GM21447 (cell line): Measurements from ENCODE around the gene LILRB2.
"Not testable (repeated sequence)": the region's sequence is repeated elsewhere in the genome, so short reads cannot be mapped to it uniquely, and the experiment has no call there.

ENCODE experiments used
- ATAC-seq: cut with Tn5 transposase; IDR thresholded peaks from one replicate; pipeline ENCODE4 v1.9.1; 2021; ENCODE audit not compliant: unreplicated experiment

Gene LILRB2

GRCh38 chr19:54307389-54308020 lies 26.6 kb upstream of the LILRB2 start:
- no peak for ATAC-seq

GRCh38 chr19:54305141-54305540 lies 24.2 kb upstream of the LILRB2 start:
- ATAC-seq, result no peak

DNA sequence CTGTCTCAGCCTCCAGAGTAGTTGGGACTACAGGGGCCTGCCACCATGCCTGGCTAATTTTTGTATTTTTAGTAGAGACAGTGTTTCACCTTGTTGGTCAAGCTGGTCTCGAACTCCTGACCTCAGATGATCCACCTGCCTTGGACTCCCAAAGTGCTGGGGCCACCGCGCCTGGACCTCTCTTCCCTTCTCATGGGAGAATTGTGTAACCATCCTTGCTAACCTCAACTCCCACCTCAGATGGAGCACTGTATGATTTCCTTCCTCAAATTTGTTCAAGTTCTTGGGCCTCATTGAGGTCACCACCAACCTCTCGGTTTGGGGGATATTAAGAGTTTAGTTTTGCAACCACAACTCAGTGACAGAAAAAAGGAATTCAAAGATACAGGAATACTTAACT lies 21.3 kb upstream of the LILRB2 start:
- ATAC-seq, result no peak

GRCh38 chr19:54299515-54299914 lies 18.6 kb upstream of the LILRB2 start:
- no peak for ATAC-seq

DNA sequence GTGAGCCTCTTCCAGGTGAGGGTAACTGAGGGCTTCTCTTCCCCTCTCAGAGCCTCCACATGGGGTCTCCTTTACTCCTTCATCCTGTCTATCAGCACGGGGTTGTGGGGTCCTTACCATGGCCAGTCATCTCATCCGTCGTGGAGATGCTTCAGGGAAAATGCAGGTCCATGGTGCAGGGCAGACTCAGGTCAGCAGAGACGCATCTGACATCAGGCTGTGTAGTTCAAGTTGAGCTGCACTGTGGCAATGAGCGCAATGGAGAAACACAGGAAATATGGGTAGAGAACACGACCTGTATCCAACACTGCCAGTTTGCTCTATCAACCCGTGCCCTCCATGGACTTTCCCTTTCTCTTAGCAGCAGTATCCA lies 18.2 kb upstream of the LILRB2 start:
- ATAC-seq, result no peak

DNA sequence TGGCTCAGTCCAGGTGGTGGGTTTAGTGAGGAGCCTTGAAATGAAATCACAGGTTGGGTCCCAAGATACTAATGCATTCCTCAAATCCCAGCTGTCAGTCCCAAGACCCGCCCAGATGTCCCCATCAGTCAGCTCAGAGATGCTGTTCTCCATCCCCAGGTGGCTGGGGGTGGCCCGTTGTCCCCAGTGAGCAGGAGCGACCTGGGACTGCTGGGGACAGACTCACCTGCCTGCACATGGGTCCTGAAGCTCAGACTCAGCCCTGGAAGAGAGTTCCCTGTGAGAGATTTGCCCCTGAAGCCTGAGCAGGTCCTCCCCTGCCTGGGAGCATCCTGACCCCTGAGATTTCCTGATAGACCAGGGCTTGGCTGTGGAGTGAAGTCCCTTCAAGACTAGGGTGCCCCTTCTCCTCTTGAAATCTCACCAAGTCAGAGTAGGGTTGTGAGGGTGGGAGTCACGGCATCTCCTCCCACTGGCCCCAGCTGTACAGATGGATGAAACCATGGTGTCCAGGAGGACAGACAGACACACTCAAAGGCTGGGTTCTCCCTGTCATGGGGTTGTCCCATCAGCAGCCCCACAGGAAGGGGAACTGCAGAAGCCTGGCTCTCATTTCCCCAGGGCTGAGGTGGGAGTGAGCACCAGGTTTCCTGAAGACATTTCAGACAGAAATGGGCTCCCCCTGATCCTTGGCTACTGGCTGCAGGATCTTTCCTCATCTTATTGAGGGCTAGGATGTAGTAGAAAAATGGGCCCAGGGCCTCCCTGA lies 17.6 kb upstream of the LILRB2 start:
- no peak for ATAC-seq

GRCh38 chr19:54297759-54298305 lies 16.9 kb upstream of the LILRB2 start:
- no peak for ATAC-seq

DNA sequence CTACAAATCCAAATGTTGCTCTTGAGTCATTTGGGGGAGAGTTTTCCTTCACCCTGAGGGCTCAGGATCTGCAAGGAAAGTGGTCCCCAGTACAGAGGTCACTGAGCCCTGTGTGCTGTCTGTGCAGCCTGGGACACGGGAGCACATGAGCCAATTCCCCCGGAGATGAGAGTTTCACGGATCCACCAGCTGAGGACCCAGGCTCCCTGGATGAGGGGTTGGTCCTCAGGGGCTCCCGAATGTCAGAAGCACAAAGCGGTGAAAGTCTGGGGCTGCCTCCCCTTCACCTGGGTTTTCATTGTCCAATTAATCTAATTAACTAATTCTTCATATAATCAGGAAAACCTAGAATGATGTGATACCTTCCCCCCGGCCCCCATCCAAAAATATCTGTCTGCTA lies 13.6 kb upstream of the LILRB2 start:
- ATAC-seq, result no peak

DNA sequence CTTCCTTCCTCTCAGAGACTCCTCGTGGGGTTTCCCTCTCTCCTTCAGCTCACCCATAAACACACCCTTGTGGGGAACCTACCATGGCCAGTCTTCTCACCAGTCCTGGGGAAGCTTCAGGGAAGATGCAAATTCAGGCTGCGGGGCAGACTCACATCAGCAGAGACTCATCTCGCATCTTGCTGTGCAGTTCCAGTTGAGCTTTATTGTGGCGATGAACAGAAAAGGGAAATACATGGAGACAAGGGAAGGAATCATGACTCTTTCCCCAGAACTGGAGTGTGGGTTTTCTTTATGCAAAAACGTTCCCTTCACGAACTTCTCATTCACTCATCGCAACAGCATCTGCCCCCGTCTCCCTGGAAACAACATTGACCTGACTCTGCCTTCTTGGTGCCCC lies 8.2 kb upstream of the LILRB2 start:
- not testable (repeated sequence) for ATAC-seq

GRCh38 chr19:54287456-54287855 lies 6.5 kb upstream of the LILRB2 start:
- ATAC-seq, result no peak

- ATAC-seq, result not testable (repeated sequence)
Observed at GRCh38 chr19:54286283-54286682, 5.4 kb upstream of the LILRB2 start.

DNA sequence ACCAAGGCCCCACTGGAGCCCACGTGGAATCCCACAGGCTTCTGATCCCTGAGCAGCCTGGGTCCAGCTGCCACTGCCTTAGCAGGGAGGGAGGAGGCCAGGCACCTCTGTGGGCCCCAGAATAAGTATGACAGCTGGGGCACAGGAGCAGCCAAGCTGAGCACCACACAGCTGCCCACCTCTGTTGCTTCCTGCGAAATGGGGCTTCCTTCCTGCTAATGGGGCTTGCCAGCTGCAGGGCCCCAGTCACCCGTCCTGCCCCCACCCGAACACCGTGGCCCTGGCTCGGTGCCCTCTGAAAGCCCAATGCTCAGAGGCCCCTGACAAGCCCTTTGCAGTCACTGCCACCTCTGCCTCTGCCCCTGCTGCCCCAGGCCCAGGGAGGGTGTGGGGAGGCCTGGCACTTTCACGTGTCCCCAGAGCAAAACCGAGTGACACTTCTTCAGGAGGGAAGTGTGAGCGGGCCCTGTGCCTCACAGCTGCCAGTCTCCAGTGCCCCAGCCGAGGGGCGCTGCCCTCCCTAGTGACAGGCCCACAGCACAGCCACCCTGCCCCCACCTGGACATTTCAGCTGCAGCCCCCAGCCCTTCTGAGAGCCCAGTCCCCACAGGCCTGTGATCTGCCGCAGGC lies 4.6 kb upstream of the LILRB2 start:
- peak; percentile 50 for ATAC-seq

DNA sequence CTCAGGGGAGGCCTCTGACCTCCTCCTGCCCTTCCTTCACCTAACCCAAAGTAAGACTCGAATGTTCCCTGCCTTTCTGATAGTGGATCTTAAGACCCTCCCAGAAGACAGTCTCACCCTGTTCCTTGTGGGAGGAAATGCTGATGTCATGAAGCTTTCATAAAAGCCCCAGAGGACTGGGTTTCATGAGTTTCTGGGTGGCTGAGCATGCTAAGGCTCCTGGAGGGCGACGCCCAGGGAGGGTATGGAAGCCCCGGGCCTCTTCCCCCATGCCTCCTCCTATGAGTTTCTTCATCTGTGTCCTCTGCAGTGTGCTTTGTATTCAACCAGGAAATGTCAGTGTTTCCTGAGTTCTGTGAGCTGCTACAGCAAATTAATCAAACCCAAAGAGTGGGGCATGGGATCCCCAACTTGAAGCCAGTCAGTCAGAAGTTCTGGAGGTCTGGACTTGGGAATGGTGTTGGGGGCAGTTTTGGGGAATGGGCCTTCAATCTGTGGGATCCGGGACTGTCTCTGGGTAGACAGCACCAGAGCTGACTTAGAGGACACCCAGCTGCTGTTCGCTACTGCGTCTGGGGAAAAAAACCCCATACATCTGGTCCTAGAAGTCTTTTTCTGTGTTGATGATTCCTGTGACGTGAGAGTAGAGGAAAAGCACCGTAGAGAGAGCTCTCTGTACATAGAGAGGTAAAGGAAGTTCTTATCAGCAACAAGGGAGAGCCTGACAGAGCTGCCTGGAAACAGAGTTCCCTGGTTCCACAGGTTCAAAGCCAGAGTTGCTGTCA lies 2.0 kb upstream of the LILRB2 start:
- ATAC-seq, result no peak

DNA sequence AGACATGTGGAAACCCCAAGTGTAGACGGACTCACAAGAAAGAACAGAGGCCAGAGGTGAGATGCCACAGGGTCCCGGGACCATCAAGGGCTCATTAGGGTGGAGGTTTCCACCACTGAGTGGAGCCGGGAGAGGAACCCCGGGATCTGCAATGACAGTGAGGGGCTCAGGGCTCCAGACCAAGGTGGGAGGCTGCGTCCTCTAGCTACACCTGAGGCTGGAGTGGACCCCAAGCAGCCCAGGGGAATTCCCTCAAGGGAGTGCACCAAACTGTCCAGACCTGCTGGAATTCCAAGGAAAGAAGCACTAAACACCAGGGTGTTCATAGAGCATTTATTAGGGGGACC lies 792 bp upstream of the LILRB2 start:
- not testable (repeated sequence) for ATAC-seq

- not testable (repeated sequence) for ATAC-seq
Observed at GRCh38 chr19:54280441-54280840, 469 bp downstream of the LILRB2 start.

GRCh38 chr19:54280025-54280424 lies 885 bp downstream of the LILRB2 start:
- ATAC-seq, result not testable (repeated sequence)

DNA sequence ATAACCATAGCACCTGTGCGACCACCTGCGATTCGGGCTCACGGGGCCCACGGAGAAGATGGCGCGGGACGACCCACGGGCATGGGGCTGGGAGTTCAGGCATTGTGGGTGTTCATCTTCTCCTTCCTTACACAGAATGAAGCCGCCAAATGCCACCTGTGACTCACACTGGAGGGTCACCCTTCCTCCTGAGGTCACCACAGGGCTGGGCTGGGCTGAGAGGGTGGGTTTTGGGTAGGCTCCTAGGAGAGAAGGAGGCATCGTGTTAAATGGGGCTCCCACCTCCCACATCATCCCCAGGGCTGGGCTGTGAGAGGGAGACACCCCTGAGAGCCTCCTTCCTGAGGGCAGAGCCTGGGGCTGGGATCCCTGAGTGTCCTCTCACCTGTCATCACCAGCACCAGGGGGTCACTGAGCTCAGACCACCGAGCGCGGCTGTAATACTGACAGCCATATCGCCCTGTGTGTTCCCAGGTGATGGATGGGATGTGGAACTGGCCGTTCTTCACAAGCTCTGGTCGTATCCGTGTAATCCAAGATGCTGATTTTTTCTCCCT lies 1.4 kb downstream of the LILRB2 start:
- no peak for ATAC-seq

DNA sequence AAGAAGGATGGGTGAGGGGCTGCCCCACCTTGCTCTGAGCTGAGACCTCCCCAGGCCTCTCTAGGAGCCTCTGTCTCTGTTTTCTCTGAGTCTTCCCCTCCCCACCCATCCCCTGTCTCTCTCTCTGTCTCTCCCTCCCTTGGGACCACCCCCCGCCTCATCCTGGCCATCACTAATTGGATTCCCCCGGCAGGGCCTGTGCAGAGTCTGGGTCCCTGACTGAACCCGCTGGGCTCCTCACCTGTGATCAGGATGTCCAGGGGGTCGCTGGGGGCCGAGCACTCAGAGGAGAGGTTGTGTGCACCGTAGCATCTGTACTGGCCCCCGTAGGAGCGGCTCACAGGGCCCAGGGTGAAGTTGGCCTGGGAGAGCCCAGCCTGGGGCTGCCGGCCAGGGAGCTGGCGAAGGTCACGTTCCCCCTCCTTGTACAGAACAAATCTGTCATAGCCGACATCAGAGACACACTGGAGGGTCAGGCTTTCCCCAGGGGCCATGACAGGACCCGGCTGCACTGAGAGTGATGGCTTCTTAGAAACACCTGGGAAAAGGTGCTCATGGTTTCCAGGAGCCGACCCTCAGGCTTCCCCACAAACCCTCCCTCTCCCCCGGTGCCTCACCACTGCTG lies 2.2 kb downstream of the LILRB2 start:
- ATAC-seq, result not testable (repeated sequence)

GRCh38 chr19:54278056-54278455 lies 2.9 kb downstream of the LILRB2 start:
- ATAC-seq, result not testable (repeated sequence)

GRCh38 chr19:54277111-54277615 lies 3.7 kb downstream of the LILRB2 start:
- not testable (repeated sequence) for ATAC-seq
